ENCODE measurements around the gene GOLGA6A. TPM values are rescaled to one million over a fixed set of nuclear protein-coding genes. Genes with fewer than 3 reads are reported as not detected.

Gene GOLGA6A
- total and polyA plus RNA-seq, 2 of the 8 experiments (the other 6 are each of a cell fraction or from before 2014, with no cell fraction given) = 0.80 to 1.0 TPM

DNA sequence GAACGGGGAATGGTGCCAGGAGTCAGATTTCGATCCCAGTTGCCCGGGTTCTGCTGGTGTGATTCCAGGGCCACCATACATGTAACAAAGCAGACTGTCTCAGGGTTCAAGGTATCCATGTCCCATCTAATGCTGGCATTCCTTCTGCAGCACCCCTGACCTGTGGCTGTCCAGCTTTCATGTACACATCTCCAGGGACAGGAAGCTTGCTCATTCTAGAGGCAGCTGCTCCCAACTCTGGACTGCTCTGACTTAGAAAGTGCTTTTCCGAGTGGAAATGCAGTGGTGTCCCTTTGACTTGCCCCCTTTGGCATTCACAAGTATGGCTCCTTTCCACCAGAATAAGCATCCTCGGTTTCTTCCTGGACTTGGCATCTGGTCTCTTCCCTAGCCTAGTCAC, 56.9 kb downstream of the GOLGA6A start:
- no peak overlapping the region for H3K56ac ChIP-seq (replicated peaks; ENCODE audit: insufficient read length, low read depth, low read length)
- H3K4me3 ChIP-seq (ENCODE audit: extremely low read depth in 1 of 4, insufficient read depth in 2 of 4, low read depth in 3 of 4, low read length in 4 of 4) = no peak overlapping the region
- no peaks in the 10 kb centered on the region for H3K9me3 ChIP-seq (ENCODE audit: insufficient read depth in 2 of 2, low read depth in 1 of 2, low read length in 1 of 2)
- ChIA-PET CTCF (ENCODE audit: partially characterized antibody) (interaction anchor here (2.0 to 4.5 kb wide), 4 partner anchors 10 to 31 kb away, joined by 5 to 32 read pairs (median 8); partner anchors contain the start of gene PML), POLR2A (ENCODE audit: partially characterized antibody) (interaction anchor here (1.5 kb wide), 1 partner anchor 31 kb away, joined by 3 read pairs; the partner anchor contains the start of gene PML)
- no peak overlapping the region for H2BK15ac ChIP-seq (ENCODE audit: low read length)
- H3K4me2 ChIP-seq (ENCODE audit: insufficient read depth in 1 of 2, low read depth in 2 of 2, low read length in 2 of 2) = no peak overlapping the region
- no peak overlapping the region for H2AFZ ChIP-seq (ENCODE audit: low read length)
- no peaks in the 10 kb centered on the region for H3K4me1 ChIP-seq (replicated peaks in 1 of 4; ENCODE audit: control insufficient read depth in 3 of 4, insufficient read depth in 4 of 4, low read length in 3 of 4)
- H4K5ac ChIP-seq (ENCODE audit: insufficient read length, low read depth, low read length) = no peak overlapping the region
- no peak overlapping the region for H2BK12ac ChIP-seq (ENCODE audit: low read depth, low read length)
- H2BK20ac ChIP-seq (ENCODE audit: low read length) = no peak overlapping the region
- H2BK5ac ChIP-seq (ENCODE audit: low read depth, low read length) = no peak overlapping the region
- WGBS, 2 experiments (ENCODE audit: extremely low coverage in 1 of 2, insufficient coverage in 1 of 2, insufficient read length in 1 of 2, insufficient replicate concordance in 2 of 2, low coverage in 1 of 2, low lambda C conversion rate in 2 of 2, missing lambda C conversion rate in 1 of 2) = 91% methylated on average over 5 of the region's 5 CpGs; no CpG with 5 or more reads in 1 of the 2 experiments
- no peaks in the 10 kb centered on the region for H3K27me3 ChIP-seq (replicated peaks in 1 of 4; ENCODE audit: control insufficient read depth in 3 of 4, extremely low read depth in 1 of 4, insufficient read depth in 3 of 4, low read length in 3 of 4)
- no peak overlapping the region for H3K4ac ChIP-seq (replicated peaks; ENCODE audit: insufficient read length, low read depth, low read length)
- H3K79me1 ChIP-seq (ENCODE audit: low read depth, low read length) = no peaks in the 10 kb centered on the region
- peaks cover 0 to 11% (median 5%) of the 10 kb centered on the region in 4 experiments; a peak in 6 of 8 replicates for H3K36me3 ChIP-seq (ENCODE audit: control insufficient read depth in 2 of 4, insufficient read depth in 4 of 4, low read length in 3 of 4)
- H3K9ac ChIP-seq (replicated peaks in 1 of 4; ENCODE audit: extremely low read depth in 1 of 4, low read depth in 3 of 4, low read length in 3 of 4) = no peak overlapping the region
- H3K23me2 ChIP-seq (ENCODE audit: low read depth, low read length) = no peaks in the 10 kb centered on the region
- no peak overlapping the region for H3K14ac ChIP-seq (ENCODE audit: insufficient read length)
- H4K8ac ChIP-seq (ENCODE audit: extremely low read depth, insufficient read depth, low read length) = no peak overlapping the region
- no peak overlapping the region for H2AK5ac ChIP-seq (ENCODE audit: low read depth, low read length)
- 0 out of 2 replicates have a peak overlapping the region, but pooled peaks have one; percentile 38 for H3K27ac ChIP-seq (ENCODE audit: low read depth, low read length)
- no peak overlapping the region for H3K23ac ChIP-seq (ENCODE audit: insufficient read length)
- no peak overlapping the region for H2BK120ac ChIP-seq (replicated peaks; ENCODE audit: low read depth, low read length)
- no peak for DNase-seq (ENCODE audit: low read depth in 1 of 2, low spot score in 2 of 2)
- FAIRE-seq = no peak
- H3K18ac ChIP-seq (ENCODE audit: extremely low read depth, low read length) = no peak overlapping the region
- H4K20me1 ChIP-seq (replicated peaks in 1 of 2; ENCODE audit: control insufficient read depth in 1 of 2, insufficient read depth in 2 of 2, low read length in 2 of 2) = peaks cover 0 to 5% of the 10 kb centered on the region in 2 experiments
- H3K79me2 ChIP-seq (ENCODE audit: control insufficient read depth in 1 of 2, insufficient read depth in 2 of 2, low read length in 2 of 2) = no peaks in the 10 kb centered on the region
- H4K91ac ChIP-seq (replicated peaks; ENCODE audit: insufficient read length, low read length) = no peak overlapping the region
- TF ChIP-seq FOSL1 (IDR thresholded peaks at IDR 0.05; ENCODE audit: insufficient read depth, low read depth, low read length) = no peak

Measured in H1 (cell line).